Cardiac muscle cell (in vitro differentiated cells and primary cell): ENCODE data around the gene EPG5. TPM values are rescaled to one million over a fixed set of nuclear protein-coding genes. Genes with fewer than 3 reads are reported as not detected.

Source experiments
- DNase-seq, 2 donors: peaks; one replicate each; pipeline versions ENCODE4 v3.0.0 to v3.0.0-alpha.2; 2010 to 2017; ENCODE audit warnings: low read depth in 1 of 2, low spot score in 1 of 2
- H3K27ac ChIP-seq: fragments of 200-600 bp; sonication (generic); 2 replicates; pipeline ENCODE4 v1.5.1; 2016
- H3K27me3 ChIP-seq: fragments of 200-600 bp; sonication (generic); 2 replicates; pipeline ENCODE4 v1.6.0; 2016; ENCODE audit warnings: control low read depth
- H3K36me3 ChIP-seq: fragments of 200-600 bp; sonication (generic); 2 replicates; pipeline ENCODE4 v1.5.1; 2016; ENCODE audit warnings: control low read depth
- H3K4me1 ChIP-seq: fragments of 200-600 bp; sonication (generic); 2 replicates; pipeline ENCODE4 v1.8.1; 2017; ENCODE audit warnings: low read depth, mild to moderate bottlenecking, mixed run types
- H3K4me3 ChIP-seq: fragments of 200-600 bp; sonication (generic); 2 replicates; pipeline ENCODE4 v1.5.1; 2016; ENCODE audit warnings: mild to moderate bottlenecking
- H3K9me3 ChIP-seq: fragments of 200-600 bp; sonication (generic); 2 replicates; pipeline ENCODE4 v1.5.1; 2017; ENCODE audit warnings: low read depth, mild to moderate bottlenecking, control low read depth
- CTCF ChIP-seq: IDR thresholded peaks from 2 replicates; pipeline ENCODE4 v1.5.1; 2012; ENCODE audit warnings: low read depth, mild to moderate bottlenecking, low read length
- polyA plus RNA-seq: library from polyadenylated mRNA; unstranded; fragments of >200 nt; fragmentation: Nextera tagmentation; extraction: Ambion mirVana; gene quantifications from 2 replicates; pipeline ENCODE4 v1.2.1, GENCODE V29; 2016
- total RNA-seq: library from RNA; depleted of rRNA; stranded (reverse); fragments of >200 nt; gene quantifications from 2 replicates; pipeline ENCODE4 v1.2.3, GENCODE V29; 2016

EPG5 gene
- total and polyA plus RNA-seq, 2 experiments from 2014 or later, result 7.5 to 17.7 TPM

- Histone ChIP-seq H3K4me3 (no peak overlapping the region), H3K27ac (no peak overlapping the region), H3K36me3 (peaks cover 42% of the 10 kb centered on the region), H3K27me3 (no peaks in the 10 kb centered on the region), H3K9me3 (no peaks in the 10 kb centered on the region), H3K4me1 (no peaks in the 10 kb centered on the region)
- TF ChIP-seq CTCF, result no peak
- no peak for DNase-seq
Observed at GRCh38 chr18:45940724-45941123, 26.4 kb downstream of the EPG5 start.

- DNase-seq, result no peak
- Histone ChIP-seq H3K27me3 (no peaks in the 10 kb centered on the region), H3K4me3 (no peak overlapping the region), H3K27ac (no peak overlapping the region), H3K9me3 (no peaks in the 10 kb centered on the region), H3K4me1 (no peaks in the 10 kb centered on the region), H3K36me3 (peaks cover 33% of the 10 kb centered on the region)
- TF ChIP-seq CTCF, result no peak
Observed at GRCh38 chr18:45939236-45939635, 27.9 kb downstream of the EPG5 start.

- Histone ChIP-seq H3K4me1 (no peaks in the 10 kb centered on the region), H3K4me3 (no peak overlapping the region), H3K9me3 (no peaks in the 10 kb centered on the region), H3K27me3 (no peaks in the 10 kb centered on the region), H3K36me3 (peaks cover 28% of the 10 kb centered on the region), H3K27ac (no peak overlapping the region)
- no peak for DNase-seq
- TF ChIP-seq CTCF, result no peak
Observed at GRCh38 chr18:45938488-45938935, 28.6 kb downstream of the EPG5 start.

- peaks cover 13% of the 10 kb centered on the region for H3K36me3 ChIP-seq
- peak in 1 of 2 donors; percentile 65 for DNase-seq
- no peaks in the 10 kb centered on the region for H3K9me3 ChIP-seq
- TF ChIP-seq CTCF, result no peak
- H3K27ac ChIP-seq, result no peak overlapping the region
- H3K4me3 ChIP-seq, result no peak overlapping the region
- H3K4me1 ChIP-seq, result peaks cover 14% of the 10 kb centered on the region
- no peaks in the 10 kb centered on the region for H3K27me3 ChIP-seq
Observed at GRCh38 chr18:45935591-45936335, 31.4 kb downstream of the EPG5 start.

GRCh38 chr18:45932708-45933107, 34.4 kb downstream of the EPG5 start:
- DNase-seq, result peak in 1 of 2 donors; percentile 18
- Histone ChIP-seq H3K27me3 (no peaks in the 10 kb centered on the region), H3K4me3 (no peak overlapping the region), H3K9me3 (no peaks in the 10 kb centered on the region), H3K36me3 (peaks cover 11% of the 10 kb centered on the region), H3K4me1 (peaks cover 18% of the 10 kb centered on the region), H3K27ac (no peak overlapping the region)
- no peak for TF ChIP-seq CTCF
